HepG2 (cell line): ENCODE data around the gene IKBKE. TPM values are rescaled to one million over a fixed set of nuclear protein-coding genes. Genes with fewer than 3 reads are reported as not detected.

ENCODE experiments used
- ATAC-seq: fragments of 200-7000 bp; cut with Tn5 transposase; 3 replicates; pipeline ENCODE4 v1.9.1; 2020; ENCODE audit warnings: mild to moderate bottlenecking, moderate library complexity
- BruUV-seq: library from RNA; stranded (reverse); fragments of 400-500 nt; replicated peaks from 2 replicates; lab custom pipeline; 2021; lab: Mats Ljungman, UMichigan
- CTCF ChIA-PET: fragments of 300-600 bp; formaldehyde crosslinking; extraction: SDS; loops from one replicate; lab custom pipeline; 2021; ENCODE audit warnings: low total read pairs, inconsistent platforms, low intra/inter-chr PET ratio; lab: Yijun Ruan, JAX
- POLR2A ChIA-PET: fragments of 350-600 bp; sonication (Branson Sonifier 250); formaldehyde crosslinking; loops from one replicate; lab custom pipeline; 2020; ENCODE audit warnings: antibody characterized with exemption, inconsistent platforms; lab: Yijun Ruan, JAX
- DNase-seq: peaks from one replicate; pipeline ENCODE4 v3.0.0-alpha.2; 2015; ENCODE audit warnings: low spot score
- FAIRE-seq: peaks from 3 replicates; lab custom pipeline; 2011; peaks lifted over from hg19 to GRCh38; lab: Jason Lieb, UNC
- H2AFZ ChIP-seq: one replicate; pipeline ENCODE4 v1.6.1; 2011; ENCODE audit warnings: low read length, inconsistent platforms
- H3K27ac ChIP-seq: fragments of 300-600 bp; 3 replicates; pipeline ENCODE4 v1.8.0; 2011; ENCODE audit warnings: mixed run types, mild to moderate bottlenecking, mixed read lengths, low read length, inconsistent platforms; ENCODE audit not compliant: insufficient read depth; ENCODE audit errors: extremely low read length
- H3K27me3 ChIP-seq, 2 experiments: fragments of 200-600 bp in 1 of 2; 2 replicates in 1 of 2; 3 replicates in 1 of 2; pipeline versions ENCODE4 v1.6.0 to v1.8.0; 2011; ENCODE audit warnings: low read length in 2 of 2, mild to moderate bottlenecking in 2 of 2, moderate library complexity in 2 of 2, inconsistent platforms in 1 of 2; ENCODE audit not compliant: insufficient read depth in 2 of 2, control insufficient read depth in 1 of 2
- H3K36me3 ChIP-seq, 2 experiments: fragments of 200-600 bp in 1 of 2; replicated peaks in 1 of 2; 2 replicates in 1 of 2; 3 replicates in 1 of 2; pipeline versions ENCODE4 v1.5.1 to v1.8.0; 2011; ENCODE audit warnings: low read length in 2 of 2, inconsistent platforms in 1 of 2; ENCODE audit not compliant: insufficient read depth in 2 of 2, control insufficient read depth in 1 of 2
- H3K4me1 ChIP-seq: 2 replicates; pipeline ENCODE4 v1.5.1; 2012; ENCODE audit warnings: low read length, inconsistent platforms; ENCODE audit not compliant: insufficient read depth
- H3K4me2 ChIP-seq: 2 replicates; pipeline ENCODE4 v1.6.0; 2011; ENCODE audit warnings: low read depth, low read length, inconsistent platforms
- H3K4me3 ChIP-seq, 3 experiments: fragments of 200-600 bp in 1 of 3; sonication (generic), shearing (Covaris generic) in 1 of 3; replicated peaks in 1 of 3; 2 replicates each; pipeline ENCODE4 v1.5.1; 2011 to 2016; ENCODE audit warnings: low read length in 3 of 3, inconsistent platforms in 2 of 3, low read depth in 2 of 3, mild to moderate bottlenecking in 2 of 3, control low read depth in 1 of 3, mixed read lengths in 1 of 3; ENCODE audit not compliant: insufficient read depth in 1 of 3
- H3K79me2 ChIP-seq: one replicate; pipeline ENCODE4 v1.6.1; 2011; ENCODE audit warnings: low read length, inconsistent platforms; ENCODE audit not compliant: insufficient read depth
- H3K9ac ChIP-seq: 2 replicates; pipeline ENCODE4 v1.6.0; 2011; ENCODE audit warnings: mild to moderate bottlenecking, low read depth, low read length, inconsistent platforms; ENCODE audit not compliant: insufficient read depth
- H3K9me3 ChIP-seq: 2 replicates; pipeline ENCODE4 v1.5.1; 2012; ENCODE audit warnings: mild to moderate bottlenecking, low read length
- H4K20me1 ChIP-seq: 2 replicates; pipeline ENCODE4 v1.6.0; 2011; ENCODE audit warnings: inconsistent platforms, mild to moderate bottlenecking, low read length, moderate library complexity; ENCODE audit not compliant: insufficient read depth
- ATAD3A ChIP-seq: sonication (generic); formaldehyde crosslinking; IDR thresholded peaks from 2 replicates; pipeline ENCODE4 v1.4.0; 2020; ENCODE audit warnings: missing genetic modification reagents
- CTCF ChIP-seq: sonication (generic); formaldehyde crosslinking; IDR thresholded peaks from 2 replicates; pipeline ENCODE4 v1.5.0; 2020; ENCODE audit warnings: mild to moderate bottlenecking, missing genetic modification reagents, moderate library complexity
- GLI4 ChIP-seq: sonication (generic); formaldehyde crosslinking; IDR thresholded peaks from 2 replicates; pipeline ENCODE4 v1.5.1; 2020; ENCODE audit warnings: missing genetic modification reagents, mild to moderate bottlenecking, moderate library complexity, borderline replicate concordance
- TEAD3 ChIP-seq: optimal IDR thresholded peaks from 2 replicates; pipeline ENCODE3; 2016; ENCODE audit warnings: borderline replicate concordance
- ZSCAN5A ChIP-seq: sonication (generic); formaldehyde crosslinking; IDR thresholded peaks from 2 replicates; pipeline ENCODE4 v1.8.0; 2022; ENCODE audit warnings: mild to moderate bottlenecking, missing genetic modification reagents, borderline replicate concordance
- WGBS: methylation state at CpG from one replicate; pipeline ENCODE4 v1.1.6; 2017; ENCODE audit warnings: low lambda C conversion rate; 5-methylcytosine and 5-hydroxymethylcytosine counted together
- in situ Hi-C: cut with HindIII; loops from 2 replicates; pipeline ENCODE4 v1.10.0; 2017; ENCODE audit warnings: low pct_unique_long_range_greater_than_20kb; ENCODE audit not compliant: extremely low pct_ligation_motif_present
- intact Hi-C: fragments of 100-400 bp; cut with micrococcal nuclease; formaldehyde crosslinking; loops from one replicate; pipeline ENCODE4 v1.10.0; 2022; ENCODE audit not compliant: unreplicated experiment
- polyA plus RNA-seq, 8 experiments: library from polyadenylated mRNA; depleted of rRNA in 3 of 8; stranded (reverse) in 7 of 8; unstranded in 1 of 8; fragments of >200 nt; fragmentation: Illumina TruSeq in 4 of 8; extraction: Trizol in 4 of 8; gene quantifications; 2 replicates each; pipeline versions ENCODE4 v1.2.1 to v1.2.3, GENCODE V29; 2011 to 2016; ENCODE audit warnings: low read depth in 4 of 8, missing spikeins in 1 of 8, mixed read lengths in 1 of 8; ENCODE audit not compliant: insufficient read depth in 1 of 8
- total RNA-seq, 5 experiments: library from RNA; depleted of rRNA; stranded (reverse); fragments of >200 nt; fragmentation: Illumina TruSeq; extraction: Trizol; gene quantifications; 2 replicates each; pipeline ENCODE4 v1.2.3, GENCODE V29; 2016; ENCODE audit warnings: low read depth in 1 of 5

Gene IKBKE
- total and polyA plus RNA-seq, 2 of the 13 experiments (the other 11 are each of a cell fraction or from before 2014, with no cell fraction given) = 4.5 to 5.8 TPM

GRCh38 chr1:206468571-206468970 lies 1.7 kb upstream of the IKBKE start:
- TF ChIP-seq GLI4 (no peak), CTCF (peak; percentile 20; the same call in 1 of the 2 replicates), TEAD3 (CRISPR knock-in tag) (peak; percentile 8), ZSCAN5A (CRISPR knock-in tag) (no peak), ATAD3A (no peak)
- WGBS = 5% methylated on average over 3 of the region's 3 CpGs
- Histone ChIP-seq H3K9me3 (no peaks in the 10 kb centered on the region), H2AFZ (no peak overlapping the region), H3K9ac (no peak overlapping the region), H3K4me3 (no peak overlapping the region), H3K27me3 (no peaks in the 10 kb centered on the region), H3K36me3 (no peaks in the 10 kb centered on the region; a peak in 1 of 5 replicates), H4K20me1 (no peaks in the 10 kb centered on the region), H3K27ac (no peak overlapping the region), H3K79me2 (no peaks in the 10 kb centered on the region), H3K4me1 (peaks cover 53% of the 10 kb centered on the region), H3K4me2 (peak overlapping the region; percentile 30)
- peak; percentile 42 for ATAC-seq
- intact Hi-C loops (no loop called here), in situ Hi-C loops (no loop called here)
- BruUV-seq = no TSS peak
- POLR2A ChIA-PET = no interaction called here
- peak; percentile 60 for DNase-seq
- peak; percentile 64 for FAIRE-seq
- CTCF ChIA-PET = no interaction called here
